DMS79 treated with DMSO at 0.1 percent for 48 hours (cell line): ENCODE data around the gene UTP25.
"Not testable (repeated sequence)": the region's sequence is repeated elsewhere in the genome, so short reads cannot be mapped to it uniquely, and the experiment has no call there.

ENCODE experiments used
- DNase-seq: peaks from one replicate; lab custom pipeline; 2025; lab: John Stamatoyannopoulos, UW

Gene UTP25

DNA sequence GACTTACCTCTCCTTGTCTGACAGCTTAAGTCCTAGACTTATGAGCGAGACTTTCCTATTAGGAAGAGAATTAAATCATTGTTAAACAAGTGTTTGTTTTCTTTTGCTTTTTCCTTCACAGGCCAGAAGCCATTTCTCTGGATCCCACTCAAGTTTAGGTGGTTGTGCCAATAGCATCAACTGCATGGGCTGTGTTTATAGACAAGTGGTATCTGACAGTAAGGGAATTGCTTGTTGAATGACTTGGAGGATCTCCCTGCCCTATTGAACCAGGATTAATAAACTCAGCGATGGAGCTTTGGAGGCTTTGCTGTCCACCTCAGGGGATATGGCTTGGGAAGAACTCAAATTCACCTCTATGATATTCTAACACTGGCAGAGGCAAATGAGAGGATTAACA lies 43.7 kb downstream of the UTP25 start:
- no peak for DNase-seq

DNA sequence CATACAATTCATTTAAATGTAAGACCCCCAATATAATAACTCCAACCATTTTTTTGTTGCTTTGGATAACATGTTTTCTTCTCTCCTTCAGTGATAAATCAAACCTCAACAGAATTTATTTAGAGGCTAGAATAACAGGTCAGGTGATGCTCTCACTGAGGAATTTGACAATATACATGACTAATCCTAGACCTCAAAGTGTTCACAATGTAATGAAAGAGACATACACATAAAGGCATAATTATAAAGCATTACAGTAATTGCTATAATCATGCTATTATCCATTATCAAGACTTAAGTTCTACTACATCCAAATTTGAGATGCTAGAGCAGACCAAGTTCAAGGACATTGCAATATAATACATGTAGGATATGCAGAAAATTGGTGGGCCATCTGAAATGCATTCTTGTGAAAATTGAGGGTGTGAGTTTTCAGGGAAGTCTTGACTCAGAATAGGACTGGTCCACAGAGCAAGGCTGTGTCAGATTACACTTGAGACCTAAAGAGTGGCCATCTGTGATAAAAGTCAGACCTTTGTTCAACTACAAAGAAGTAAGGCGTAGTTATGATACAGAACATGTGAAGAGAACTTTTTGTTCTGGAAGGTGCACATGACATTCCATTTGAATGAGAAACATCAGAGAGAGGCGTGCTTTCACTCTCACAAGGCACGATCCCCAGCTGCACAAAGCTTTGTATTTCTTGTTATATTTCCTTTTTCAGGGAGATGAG lies 45.5 kb downstream of the UTP25 start:
- no peak for DNase-seq

DNA sequence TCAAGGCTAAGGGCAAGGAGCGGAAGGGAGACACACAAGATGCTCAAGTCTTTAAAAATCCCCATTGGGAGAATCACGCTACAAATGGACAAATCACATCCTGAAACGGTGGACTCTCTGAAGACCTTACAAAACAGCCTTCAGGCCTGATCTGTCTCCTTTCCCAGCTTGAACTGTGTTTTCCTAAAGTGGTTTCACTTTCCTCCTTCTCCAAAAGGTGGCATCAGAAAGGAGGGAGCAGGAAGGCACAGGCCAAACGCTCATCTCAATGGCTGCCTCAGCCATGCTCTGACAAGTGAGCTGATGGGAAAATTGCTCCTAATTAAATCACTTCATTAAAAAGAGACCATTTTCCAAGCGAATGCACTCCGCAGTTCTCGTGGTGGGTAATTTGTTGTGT lies 47.7 kb downstream of the UTP25 start:
- peak; percentile 87 for DNase-seq

DNA sequence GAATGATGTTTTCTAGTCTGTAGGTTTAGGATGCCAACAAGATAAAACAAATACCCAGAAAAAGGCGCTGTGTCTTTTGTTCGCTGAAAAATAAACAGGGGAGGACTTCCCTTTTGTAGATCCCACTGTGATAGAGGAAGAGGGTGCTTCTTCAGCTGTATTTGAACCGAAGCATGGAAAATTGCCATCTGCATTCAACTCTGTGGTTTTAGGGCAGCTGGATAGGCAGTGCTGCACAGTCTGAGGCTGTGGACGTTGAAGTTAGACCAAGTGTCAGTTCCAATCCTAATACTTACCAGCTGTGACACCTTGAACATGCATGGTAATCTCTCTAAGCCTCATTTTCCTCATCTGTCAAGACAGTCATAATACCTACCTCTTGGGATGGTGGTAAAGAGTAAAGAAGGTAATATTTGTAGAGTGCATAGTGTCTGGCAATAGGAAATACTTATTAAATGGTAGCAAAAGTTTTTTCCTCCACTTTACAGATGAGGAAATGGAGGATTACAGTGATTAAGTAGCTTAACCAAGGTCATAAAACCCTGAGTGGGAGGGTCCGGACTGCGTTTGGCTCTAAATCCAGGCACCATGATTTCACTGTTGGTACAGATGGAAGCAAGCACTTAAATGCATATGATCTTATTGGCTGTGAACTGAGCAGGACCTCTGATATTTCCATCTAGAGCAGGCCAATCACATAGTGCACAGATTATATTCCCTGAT lies 48.5 kb downstream of the UTP25 start:
- DNase-seq, result peak; percentile 85

DNA sequence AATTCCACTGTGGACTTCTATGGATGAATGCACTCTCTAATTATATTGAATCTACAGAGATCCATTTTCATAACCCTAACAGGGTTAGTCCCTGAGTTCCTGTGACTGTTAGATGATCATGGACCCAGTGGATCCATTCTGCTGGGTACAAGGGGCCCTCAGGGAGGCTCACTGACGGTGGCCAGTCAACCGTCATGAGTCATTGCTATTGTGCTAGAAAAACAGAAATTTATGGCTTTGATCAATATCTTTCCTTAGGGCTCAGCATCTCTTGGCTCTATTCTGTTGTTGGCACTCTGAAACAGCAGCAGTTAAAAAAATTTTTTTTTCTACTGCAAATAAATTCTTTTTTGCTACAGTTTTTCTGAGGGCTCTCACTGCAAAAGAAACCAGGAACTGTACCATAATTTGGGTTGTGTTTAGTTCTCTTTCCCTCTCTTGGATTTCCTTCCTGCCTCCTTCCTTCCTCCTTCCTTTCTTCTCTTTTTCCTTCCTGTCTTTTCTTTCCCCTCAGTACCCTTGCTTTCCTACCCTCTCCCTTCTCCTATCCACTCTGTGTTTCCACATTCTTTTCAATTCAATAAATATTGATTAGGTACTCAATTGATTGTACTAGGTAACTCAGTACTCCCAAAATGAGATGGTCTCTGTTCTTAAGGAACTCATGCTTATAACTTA lies 49.5 kb downstream of the UTP25 start:
- DNase-seq, result no peak

DNA sequence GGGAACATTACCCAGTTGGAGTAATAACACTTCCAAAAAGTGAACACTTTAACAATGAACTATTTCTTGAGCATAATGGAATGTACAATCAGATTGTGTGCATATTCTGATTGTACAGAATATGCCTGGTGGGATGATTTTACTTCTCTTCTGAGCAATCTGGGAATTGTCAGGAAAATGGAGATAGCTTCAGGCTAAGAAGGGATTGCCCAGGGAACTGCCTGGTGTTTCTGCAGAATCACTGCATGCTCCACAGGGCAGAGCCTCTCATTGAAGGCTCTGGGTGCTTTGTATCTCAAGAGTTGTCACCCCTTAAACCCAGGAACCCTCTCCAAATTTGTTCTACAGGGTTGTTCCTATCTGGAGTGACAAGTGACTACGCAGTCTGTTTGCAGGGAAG lies 51.2 kb downstream of the UTP25 start:
- no peak for DNase-seq

DNA sequence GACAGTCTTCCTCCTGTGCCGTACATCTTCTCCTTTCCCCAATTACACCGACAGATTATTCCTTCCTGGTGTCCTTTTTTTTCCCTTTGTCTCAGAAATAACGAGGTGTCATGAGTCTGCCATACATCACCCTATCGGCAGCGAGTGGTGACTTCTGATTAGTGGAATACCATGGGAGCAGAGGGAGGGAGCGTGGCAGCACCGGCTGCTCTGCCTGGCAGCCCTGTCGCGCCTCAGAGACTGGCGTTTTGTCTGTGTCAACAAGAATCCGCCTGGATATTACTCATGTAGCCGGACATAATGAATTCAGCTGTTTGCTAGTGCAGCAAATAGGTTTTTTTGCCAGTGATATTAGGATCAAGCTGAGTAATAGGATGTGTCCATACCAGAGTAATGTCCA lies 51.8 kb downstream of the UTP25 start:
- peak; percentile 36 for DNase-seq

DNA sequence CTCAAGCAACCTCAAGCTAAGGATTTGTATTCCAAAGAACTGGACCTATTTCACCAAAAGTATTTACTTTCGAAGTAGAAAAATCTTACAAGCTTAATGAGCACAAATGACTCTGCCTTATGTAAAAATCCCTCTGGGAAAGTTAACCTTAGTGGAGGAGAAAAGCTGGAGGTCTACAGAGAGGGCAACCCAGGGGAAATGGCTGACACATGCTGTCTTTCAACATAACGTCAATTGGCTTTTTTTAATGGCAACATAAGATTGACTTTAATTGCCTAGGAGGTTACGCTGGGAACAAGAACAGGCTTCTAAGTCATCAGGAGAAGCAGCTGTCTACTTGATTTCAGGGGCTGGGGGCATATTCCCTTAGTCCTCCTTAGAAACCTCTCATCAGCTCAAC lies 52.3 kb downstream of the UTP25 start:
- no peak for DNase-seq

DNA sequence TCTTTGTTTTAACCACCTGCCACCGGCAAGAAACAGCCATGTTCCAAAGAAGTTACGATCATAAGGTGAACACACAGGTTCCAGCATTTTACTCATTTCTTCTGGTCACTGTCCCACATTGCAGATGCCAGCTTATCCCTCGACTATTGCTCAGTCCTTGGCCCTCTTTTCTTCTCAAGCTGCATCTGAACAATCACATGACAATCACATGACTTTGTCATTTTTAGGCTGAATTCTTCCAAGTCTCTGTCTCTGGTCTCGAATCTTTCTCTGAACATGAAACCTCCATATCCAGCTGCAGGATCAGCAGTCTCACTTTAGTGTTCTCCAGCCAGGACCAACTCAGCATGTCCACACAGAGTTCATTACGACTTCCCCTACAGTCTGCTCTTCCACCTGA lies 53.8 kb downstream of the UTP25 start:
- DNase-seq, result no peak

DNA sequence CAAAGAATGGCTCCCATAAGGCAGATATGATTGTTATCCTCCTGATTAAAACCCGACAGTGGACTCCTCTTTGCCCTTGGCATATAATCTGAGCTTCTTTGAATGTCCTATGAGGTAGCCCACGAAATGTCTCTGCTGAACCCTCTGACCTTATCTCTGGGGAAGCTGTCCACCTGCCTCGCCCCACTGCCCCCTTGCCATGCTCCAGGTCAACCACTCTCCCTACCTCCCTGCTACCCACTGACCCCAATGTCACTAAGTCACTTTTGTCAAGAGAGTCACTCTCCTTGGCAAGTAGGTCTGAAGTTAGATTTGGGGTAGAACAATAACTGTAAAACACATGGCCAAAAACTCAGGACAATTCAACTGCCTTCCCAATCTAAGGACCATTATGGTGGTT lies 54.5 kb downstream of the UTP25 start:
- DNase-seq, result no peak

DNA sequence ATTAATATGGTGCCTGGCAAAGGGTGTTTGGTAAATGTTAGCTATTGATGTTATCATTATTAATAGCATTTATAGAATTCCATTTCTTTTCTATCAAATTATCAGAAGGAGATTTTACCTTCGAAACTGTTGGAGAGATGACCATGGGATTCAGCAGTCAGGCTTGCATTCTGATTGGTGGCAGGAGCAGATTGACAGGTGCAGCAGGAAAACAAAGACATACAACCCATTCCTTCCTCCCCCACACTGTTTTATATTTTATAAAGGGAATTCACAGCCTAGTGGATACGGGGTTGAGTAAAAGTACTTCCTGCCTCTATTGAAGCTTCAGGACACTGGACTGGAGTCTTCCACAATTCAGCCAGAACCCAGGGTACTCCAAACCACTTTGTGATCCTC lies 55.2 kb downstream of the UTP25 start:
- DNase-seq, result no peak

DNA sequence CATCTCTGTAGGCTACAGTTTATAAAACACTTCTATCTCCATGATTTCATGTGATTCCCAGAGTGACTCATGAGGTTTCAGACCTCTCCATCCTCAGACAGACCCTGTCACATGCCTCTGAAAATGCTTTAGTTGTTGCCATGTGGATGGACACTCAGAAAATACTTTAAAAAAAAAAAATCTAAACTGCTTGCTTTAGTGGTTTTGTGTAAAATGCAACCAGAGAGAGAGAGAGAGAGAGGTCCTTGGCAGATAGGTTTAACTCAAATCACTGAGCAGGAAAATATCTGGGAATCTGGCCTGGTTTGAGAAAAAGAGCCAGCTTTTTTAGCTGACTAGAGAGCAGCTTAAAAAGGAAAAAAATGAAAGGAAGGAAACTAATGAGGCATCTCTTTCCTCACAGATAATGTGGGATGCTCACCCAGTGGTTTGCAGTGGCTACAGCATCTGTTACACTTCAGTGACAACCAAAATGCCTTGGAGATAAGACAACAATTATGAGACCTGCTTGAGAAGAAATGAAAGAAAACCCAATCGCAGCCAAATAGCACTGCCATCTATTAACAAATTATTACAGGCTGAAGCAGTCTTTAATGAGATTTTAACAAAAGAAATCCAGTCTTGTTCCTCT lies 55.7 kb downstream of the UTP25 start:
- peak; percentile 81 for DNase-seq

DNA sequence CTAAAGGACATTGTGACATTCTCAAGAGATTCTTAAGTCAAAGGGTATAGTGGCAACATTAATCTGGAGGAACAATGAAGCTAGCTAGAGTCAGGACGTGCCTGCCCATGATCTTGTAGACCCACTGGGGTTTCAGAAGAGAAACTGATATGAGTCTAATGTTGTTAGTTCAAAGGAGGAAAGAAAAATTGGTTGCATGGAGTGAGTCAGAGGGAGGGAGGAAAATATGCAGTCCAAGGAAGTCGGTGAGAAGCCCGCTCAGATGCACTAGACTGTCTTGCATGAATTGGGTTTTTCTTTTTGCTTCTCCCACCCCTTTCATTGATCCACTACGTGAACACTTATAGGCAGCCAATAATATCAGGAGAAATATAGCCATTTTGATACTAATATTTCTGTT lies 56.5 kb downstream of the UTP25 start:
- DNase-seq, result no peak

DNA sequence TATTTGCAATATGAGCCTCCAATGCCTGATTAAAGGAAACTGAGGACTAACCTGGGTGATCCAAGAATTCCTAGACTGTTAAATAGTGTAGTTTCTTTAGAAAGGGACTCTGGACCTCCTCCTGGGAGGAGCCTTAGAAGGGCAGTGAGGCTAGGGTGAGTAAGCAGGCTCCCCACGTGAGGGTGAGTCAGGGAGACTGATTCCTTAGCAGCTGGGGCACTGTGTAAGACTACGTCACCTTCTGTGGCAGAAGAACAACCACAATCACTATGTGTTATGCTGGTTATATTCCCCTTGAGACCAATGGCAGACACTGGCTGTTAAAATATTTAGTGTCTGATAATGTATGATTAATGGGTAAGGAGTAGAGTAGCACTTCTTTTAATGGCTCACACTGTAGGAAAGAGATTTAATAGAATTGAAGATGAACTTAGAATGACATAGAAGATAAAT lies 56.9 kb downstream of the UTP25 start:
- DNase-seq, result peak; percentile 24

DNA sequence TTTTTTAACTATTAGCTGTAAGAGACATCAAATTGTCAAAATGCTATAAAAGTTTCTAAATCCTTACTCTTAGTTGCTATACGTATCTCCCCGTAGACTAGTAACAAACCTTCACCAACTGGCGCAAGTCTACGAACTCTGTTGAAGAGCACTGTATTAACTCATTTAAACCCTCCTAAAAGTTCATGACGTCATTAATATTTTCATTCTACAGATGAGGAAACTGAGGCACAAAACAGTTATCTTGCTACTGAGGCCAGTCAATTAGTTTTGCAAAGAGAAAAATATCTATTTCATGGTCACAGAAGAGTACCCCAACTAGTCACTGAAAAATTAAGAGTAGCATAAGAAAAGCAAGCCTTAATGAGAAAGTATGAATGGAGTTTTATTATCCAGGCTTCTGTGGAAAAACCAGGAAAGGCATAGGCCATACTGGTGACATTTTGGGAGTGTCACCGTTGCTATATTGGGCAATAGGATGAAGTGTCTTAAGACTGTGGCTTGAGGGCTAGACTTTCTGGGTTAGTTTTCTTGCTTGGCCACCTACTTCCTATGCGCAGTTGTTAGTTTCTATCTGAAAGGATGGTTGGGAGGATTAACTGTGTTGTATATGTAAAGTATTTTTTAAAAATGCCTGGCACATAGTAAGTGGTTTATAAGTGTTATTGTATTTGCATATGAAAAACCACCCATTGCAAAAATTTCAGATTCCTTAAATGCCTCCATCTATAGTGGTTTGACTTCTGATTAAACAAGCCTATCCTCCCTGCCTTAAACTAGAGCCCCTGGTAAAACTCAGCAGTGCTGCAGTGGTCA lies 57.8 kb downstream of the UTP25 start:
- DNase-seq, result no peak

DNA sequence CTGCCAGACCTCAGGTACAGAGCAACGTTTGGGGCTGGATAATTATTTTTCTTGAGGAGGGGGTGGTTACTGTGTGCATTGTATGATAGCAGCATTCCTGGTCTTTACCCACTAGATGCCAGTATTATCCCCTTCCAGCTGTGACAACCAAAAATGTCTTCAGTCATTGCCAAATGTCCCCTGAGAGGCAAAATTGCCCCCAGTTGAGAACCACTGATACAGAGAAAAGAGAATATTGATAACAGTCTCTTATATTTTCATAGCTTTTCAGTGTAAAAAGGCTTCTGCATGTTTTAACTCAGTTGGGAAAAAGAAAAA lies 58.4 kb downstream of the UTP25 start:
- DNase-seq, result no peak

DNA sequence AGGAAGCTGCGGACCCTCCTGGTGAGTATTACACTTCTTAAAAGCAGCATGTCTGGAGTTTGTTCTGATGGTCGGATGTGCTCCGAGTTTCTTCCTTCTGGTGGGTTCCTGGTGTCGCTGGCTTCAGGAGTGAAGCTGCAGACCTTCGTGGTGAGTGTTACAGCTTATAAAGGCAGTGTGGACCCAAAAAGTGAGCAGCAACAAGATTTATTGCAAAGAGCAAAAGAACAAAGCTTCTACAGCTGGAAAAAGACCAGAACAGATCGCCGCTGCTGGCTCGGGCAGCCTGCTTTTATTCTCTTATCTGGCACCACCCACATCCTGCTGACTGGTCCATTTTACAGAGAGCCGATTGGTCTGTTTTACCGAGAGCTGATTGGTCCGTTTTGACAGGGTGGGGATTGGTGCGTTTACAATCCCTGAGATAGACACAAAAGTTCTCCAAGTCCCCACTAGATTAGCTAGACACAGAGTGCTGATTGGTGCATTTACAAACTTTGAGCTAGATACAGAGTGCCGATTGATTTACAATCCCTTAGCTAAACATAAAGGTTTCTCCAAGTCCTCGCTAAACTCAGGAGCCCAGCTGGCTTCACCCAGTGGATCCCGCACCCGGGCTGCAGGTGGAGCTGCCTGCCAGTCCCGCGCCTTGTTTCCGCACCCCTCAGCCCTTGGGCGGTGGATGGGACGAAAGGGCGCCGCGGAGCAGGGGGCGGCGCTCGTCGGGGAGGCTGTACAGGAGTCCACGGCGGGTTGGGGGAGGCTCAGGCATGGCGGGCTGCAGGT lies 60.7 kb downstream of the UTP25 start:
- not testable (repeated sequence) for DNase-seq

DNA sequence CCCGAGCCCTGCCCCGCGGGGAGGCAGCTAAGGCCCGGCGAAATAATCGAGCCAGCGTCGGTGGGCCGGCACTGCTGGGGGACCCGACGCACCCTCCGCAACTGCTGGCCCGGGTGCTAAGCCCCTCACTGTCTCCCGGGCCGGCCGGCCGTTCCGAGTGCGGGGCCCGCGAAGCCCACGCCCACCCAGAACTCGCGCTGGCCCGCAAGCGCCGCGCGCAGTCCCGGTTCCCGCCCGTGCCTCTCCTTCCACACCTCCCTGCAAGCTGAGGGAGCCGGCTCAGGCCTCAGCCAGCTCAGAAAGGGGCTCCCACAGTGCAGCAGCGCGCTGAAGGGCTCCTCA lies 61.3 kb downstream of the UTP25 start:
- DNase-seq, result no peak

DNA sequence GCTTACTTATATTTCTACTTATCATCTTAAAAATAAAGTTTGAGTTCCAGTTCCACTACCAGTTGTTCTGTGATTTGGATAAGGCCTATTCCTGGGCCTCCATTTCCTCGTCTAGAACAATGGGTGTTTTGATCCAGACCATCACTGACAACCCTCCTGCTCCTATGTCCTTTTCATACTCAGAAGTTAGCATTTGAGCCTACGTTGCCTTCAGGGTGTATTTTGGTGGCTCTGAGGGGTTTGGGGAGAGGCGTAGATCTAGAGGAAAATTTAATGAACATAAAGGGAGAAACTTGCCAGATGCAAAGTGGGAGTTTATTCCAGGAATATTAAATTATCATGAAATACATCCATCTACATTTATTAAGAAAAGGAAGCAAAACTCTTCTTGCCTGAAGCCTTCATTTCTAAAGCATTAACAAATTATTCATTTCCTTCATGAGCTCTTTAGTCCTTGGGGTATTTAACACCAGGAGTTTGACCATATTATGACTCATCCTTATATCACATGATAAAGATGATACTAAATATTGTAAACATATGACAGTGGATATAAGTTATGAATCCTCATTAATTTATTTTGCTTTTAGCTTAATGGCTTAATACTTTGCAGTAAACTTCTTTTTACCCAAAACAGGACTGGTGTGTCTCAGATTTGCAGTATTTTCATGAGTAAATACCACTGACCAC lies 63.0 kb downstream of the UTP25 start:
- DNase-seq, result no peak

DNA sequence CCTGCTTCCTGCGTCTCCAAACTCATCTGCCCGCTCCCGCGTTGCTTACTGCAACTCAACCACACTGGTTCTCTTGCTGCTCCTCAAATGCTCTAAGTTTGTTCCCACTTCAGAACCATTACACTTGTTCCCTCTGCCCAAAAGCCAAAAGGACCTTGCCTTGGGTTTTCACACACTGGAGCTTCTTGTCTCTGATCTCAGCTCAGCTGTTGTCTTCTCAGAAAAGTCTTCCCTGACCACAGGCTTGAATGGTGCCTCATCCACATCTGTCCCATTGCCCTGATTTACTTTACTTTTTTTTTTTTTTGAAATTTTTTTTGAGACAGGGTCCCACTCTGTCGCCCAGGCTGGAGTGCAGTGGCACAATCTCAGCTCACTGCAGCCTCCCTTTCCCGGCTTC lies 66.0 kb downstream of the UTP25 start:
- no peak for DNase-seq

DNA sequence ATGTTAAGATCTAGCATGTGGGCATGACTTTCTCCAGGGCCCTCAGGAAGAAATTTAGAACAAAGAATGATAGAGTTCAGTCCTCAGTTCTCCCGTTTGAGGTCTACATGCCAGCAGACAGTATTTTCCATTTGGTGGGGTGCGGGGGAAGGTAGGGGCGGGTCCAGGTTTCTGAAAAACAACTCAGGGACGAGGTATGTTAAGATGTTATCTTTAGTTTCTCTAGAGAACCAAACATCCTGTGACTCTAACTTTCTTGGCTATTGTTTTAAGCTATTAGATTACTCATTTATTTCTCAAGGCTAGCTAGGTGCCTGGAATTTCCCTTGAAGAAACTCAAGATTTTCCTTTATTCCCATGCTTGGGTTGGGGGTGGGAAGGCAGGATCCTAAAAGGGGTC lies 67.9 kb downstream of the UTP25 start:
- DNase-seq, result no peak
